OCI-M1 (cell line): Measurements from ENCODE around the gene CIBAR2.

Experiments used
- DNase-seq: peaks from one replicate; lab custom pipeline; 2025; lab: John Stamatoyannopoulos, UW

Gene CIBAR2

DNA sequence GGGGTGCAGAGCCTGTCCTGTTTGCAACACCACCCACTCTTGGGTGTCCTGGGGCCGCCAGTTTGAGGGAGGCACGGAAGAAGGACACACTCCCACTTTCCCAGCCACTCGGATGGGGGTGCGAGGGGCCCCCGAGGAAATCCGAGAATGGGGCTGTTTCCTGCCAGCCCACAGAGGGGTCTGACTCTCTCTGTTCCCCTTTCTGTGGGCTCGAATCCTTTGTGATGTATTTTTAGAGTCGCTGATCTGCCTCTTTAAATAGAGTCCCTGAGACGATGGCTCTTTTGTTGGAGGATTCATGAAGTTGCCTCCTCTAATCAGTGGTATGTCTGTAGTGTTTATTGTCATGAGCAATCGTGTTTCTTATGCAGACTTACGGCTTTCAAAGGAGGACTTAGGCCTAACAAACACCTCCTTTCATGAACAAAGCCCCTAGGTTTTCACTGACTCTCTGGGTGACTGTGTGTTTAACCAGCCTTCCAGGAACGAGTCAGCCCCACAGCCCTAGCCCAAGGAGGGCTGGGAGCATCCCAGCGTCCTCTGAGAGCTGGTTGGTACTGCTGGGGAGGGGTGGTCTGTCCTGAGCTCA lies 29.1 kb downstream of the CIBAR2 start:
- no peak for DNase-seq

GRCh38 chr16:85082173-85083050 lies 29.9 kb downstream of the CIBAR2 start:
- DNase-seq, result no peak

GRCh38 chr16:85081765-85082164 lies 30.5 kb downstream of the CIBAR2 start:
- no peak for DNase-seq

DNA sequence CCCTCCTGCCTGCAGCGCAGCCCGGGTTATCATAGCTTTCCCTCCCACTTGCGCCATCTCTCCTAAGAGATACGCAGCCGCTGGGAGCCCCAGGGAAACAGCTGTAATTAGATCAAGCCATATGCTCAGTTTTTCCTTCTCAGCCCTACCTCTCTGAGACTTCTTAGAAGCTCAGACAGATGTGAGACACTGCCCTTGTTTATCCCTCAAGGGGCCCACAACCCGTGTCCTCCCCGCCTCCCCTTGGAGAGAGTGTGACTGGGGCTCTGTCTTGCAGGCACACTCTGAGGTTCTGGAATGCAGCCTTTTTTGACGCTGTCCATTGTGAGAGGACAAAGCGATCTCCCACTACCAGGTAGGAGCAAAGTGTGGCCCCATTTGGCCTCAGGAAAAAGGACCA lies 31.2 kb downstream of the CIBAR2 start:
- no peak for DNase-seq

DNA sequence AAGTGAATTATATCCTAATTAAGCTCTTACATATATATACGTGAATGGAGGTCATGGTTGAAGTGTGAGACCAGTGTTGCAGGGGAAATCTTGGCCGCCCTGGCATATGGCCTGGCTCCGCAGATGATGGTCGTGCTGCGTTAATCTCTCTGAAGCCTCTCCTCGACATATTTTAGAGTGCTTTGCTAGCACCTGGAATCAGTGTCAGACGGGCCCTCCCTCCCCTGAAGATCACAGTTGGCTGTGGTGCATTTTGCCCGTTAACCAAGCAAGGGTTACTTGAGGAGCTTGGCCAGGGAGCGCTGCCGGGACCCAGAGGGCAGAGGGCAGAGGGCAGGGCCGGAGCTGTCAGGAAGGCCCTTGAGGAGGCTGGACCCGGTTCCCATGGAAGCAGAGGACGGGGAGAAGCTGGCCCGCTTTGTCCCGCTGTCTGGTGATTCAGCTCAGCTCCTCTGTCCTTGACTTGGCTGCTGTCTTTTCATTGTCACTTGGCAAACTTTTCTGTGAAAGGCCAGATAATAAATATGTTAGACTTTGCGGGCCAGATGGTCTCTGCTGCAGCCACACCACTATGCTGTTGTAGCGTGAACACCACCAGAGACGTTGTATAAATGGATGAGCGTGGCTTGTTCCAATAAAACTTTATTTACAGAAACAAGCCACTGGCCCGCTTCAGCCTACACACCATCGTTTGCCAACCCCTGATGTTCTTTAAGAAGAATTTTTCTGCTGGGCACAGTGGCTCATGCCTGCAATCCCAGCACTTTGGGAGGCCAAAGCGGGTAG lies 32.3 kb downstream of the CIBAR2 start:
- no peak for DNase-seq

DNA sequence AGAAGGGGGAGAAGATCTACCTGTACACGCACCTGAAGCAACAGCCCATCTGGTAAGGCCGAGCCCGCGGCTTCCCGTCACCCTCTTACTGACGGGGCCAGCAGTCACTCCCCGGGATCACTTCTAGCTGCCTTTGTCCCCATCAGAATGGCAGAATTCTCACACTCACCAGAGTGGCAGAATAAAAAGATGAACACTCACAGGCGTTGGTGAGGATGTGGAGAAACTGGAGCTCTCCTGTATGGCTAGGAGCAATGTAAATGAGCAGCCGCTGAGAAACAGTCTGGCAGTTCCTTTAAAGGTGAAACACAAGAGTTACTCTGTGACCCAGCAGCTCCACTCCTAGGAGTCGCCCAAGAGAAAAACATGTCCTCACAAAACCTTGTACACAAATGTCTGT lies 33.3 kb downstream of the CIBAR2 start:
- DNase-seq, result no peak

- DNase-seq, result no peak
These were observed 34.0 kb downstream of the CIBAR2 start for GRCh38 chr16:85078226-85078625.

DNA sequence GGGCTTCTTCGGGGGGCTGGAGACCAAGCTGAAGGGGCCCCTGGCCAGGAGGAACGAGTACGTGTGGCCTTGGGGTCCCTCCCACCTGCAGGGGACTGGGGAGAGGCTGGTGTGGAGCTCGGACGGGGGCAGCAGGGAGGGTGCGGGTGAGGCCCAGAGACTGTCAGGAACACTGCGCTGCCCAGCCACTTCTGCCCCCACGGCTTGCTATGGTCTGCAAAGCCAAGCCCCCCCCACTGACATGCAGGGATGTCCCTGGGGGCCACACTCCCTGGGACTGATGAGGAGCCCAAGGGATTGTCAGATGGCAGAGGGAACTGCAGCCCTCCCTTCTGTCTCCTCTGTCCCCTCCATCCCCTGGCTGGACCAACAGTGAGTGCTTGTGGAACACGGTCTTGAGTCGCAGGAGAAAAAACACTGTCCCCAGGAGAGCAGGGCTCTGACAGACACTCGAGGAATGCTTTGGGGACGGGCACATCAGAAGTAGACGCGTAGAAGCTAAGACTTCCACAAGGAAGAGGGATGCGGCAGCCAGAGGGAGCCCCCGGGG lies 34.6 kb downstream of the CIBAR2 start:
- DNase-seq, result no peak

DNA sequence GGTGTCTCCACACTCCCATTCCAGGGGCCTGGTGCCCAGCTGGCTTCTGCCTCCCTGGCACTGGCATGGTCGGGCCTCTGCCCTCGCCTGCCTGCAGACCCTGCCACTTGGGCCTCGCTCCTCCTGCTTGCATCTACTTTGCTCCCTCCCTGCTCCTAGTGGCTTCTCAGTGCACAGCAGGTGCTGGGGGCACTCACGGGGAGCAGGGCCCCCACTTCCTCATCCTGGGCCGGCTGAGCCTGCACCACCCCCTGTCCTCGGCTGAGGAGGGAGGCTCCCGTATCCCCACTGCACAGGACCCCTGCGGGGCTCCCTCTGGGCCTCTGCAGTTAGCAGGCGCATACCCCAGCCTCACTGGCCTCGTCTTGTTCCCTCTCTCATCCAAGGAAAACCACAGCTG lies 35.2 kb downstream of the CIBAR2 start:
- no peak for DNase-seq

DNA sequence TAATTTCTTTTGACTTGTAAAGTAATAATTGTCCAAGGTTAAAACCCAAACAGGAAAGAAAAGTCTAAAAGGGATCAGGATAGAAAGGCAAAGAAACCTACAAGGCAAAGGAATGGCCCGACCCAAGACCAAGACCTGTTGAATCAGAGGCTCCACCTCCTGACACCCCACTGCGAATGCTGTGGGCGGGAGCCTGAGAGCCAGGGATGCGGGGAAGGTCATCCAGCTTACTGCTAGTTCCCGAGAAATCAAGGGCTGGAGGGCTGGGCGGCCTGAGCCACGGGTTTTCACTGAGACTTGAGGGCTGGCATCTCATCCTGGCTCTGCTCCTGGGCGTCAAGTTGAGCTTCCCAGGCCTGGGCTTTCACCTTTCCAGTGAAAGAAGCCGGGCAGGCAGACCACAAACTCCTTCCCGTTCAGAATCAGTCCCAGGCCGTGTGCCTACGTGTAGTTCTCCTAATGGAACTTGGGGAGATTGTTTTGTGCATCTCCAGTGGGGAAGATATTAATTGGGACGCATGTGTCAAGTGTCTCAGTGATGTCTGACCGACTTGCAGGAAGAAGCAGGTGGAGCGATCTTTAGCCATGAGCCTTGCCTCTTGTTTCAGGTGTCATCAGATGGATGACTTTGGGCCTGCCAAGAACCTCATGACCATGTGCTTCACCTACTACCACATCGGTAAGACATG lies 36.9 kb downstream of the CIBAR2 start:
- no peak for DNase-seq

- DNase-seq, result no peak
These were observed 37.9 kb downstream of the CIBAR2 start for GRCh38 chr16:85074225-85074914.

- DNase-seq, result no peak
These were observed 39.3 kb downstream of the CIBAR2 start for GRCh38 chr16:85072947-85073346.

GRCh38 chr16:85072076-85072860 lies 40.0 kb downstream of the CIBAR2 start:
- DNase-seq, result no peak

DNA sequence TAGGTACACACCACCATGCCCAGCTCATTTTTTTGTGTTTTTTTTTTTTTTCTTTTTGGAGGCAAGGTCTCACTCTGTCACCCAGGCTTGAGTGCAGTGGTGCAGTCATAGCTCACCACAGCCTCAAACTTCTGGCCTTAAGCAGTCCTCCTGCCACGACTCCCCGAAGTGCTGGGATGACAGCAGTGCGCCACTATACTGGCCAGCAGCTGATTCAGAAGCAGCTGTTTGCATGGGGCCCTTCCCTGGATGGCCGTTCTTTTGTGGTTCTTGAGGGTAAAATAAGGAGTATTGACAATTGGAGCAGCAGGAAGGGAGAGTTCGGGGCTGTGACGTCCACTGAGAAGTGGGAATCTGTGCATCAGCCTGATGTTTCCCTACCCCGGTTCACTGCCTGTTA lies 43.1 kb downstream of the CIBAR2 start:
- no peak for DNase-seq

DNA sequence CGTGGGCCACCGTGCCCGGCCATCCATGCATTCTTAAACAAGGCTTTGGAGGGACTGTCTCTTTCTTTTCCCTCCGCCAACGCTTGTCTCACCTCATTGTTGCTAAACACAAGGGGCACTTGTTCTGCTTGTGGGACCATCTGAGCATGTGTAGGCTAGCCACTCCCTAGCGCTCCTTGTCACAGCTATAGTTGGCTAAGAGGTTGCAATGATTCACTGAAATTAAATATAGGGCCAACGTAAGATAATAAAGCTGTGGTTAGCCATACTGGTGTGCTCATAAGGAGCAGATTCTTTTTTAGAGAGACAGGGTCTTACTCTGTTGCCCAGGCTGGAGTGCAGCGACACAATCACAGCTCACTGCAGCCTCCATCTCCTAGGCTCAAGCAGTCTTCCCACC lies 43.5 kb downstream of the CIBAR2 start:
- DNase-seq, result no peak

- DNase-seq, result no peak
These were observed 44.8 kb downstream of the CIBAR2 start for GRCh38 chr16:85067426-85067825.

- DNase-seq, result no peak
These were observed 45.2 kb downstream of the CIBAR2 start for GRCh38 chr16:85067024-85067423.

DNA sequence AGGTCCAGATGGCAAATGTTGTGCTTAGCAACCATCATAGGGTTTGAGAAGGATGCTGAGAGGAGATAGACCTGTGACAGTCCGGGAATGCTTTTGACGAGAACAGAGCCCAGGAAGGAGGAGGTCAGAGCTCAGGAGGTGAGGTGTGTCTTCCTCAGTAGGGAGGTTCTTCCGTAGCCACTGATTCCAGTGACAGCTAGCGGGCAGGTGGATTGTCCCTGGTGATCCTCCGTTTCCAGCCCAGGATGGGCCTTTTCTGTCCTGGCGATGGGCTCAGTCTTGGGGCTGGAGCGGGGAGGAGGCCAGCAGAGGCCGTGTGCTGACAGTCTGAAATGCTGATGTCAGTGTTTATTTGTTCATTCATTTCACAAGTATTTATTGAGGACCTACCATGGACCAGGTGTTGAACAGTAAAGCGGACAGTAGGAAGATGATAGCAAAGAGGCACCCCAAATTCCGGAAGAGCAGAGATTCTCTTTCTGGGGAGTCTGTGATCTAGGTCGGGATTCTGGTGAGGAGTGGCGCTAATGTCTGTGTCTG lies 45.9 kb downstream of the CIBAR2 start:
- no peak for DNase-seq

GRCh38 chr16:85065099-85065498 lies 47.2 kb downstream of the CIBAR2 start:
- no peak for DNase-seq

- no peak for DNase-seq
These were observed 48.1 kb downstream of the CIBAR2 start for GRCh38 chr16:85064186-85064585.
